B cell (primary cell): ENCODE data around the gene DVL1.

Experiments used
- EZH2 ChIP-seq: IDR thresholded peaks from 2 replicates; pipeline ENCODE4 v1.6.1; 2012; ENCODE audit warnings: borderline replicate concordance, low read depth, mild to moderate bottlenecking, moderate library complexity, low read length; ENCODE audit not compliant: insufficient read depth, poor library complexity, severe bottlenecking
- TF ChIP-seq, protein P1 (sequence below): fragments of 200-600 bp; IDR thresholded peaks from one replicate; pipeline ENCODE4 v1.8.0; 2022; ENCODE audit warnings: antibody characterized with exemption, mild to moderate bottlenecking

DNA sequence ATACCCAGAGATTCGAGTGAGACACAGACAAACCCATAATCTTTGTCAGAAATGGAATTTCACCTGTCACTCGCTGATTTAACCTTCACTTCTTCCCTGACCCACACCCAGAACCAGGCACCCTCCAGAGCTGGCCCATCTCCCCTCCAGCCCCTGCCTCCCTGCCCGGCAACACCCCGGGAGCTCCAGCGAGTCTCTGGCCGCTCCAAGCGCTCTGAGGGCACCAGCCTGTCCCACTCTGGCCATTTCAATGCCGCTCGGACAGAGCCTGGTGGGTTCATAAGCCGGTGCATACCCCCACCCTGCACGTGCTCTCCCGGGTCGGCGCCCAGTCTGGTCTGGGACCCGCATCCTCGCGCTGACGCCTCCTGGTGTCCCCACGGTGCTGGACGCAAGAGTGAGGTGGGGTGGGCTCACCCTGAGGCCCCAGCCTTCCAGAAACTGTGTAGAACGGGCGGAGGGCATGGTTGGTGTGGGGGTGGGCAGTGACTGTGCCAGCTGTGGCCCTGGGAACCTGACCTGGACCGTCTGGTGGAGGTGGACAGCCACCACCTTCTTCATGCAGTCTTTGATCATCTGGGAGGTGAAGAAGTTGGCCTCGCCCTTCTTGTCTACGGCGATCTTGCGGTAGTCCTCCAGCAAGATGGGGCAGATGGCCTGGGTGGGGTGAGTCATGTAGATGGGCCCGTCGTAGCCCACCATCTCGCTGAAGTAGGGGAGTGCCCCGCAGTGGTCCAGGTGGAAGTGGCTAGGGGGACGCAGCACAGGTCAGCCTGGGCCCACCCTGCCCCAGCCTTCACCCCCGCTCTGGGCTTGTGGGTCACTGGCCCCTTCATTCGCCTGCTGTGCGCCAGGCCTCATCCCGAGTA lies 30.2 kb downstream of the DVL1 start:
- TF ChIP-seq EZH2, result no peak
- TF ChIP-seq, protein P1, sequence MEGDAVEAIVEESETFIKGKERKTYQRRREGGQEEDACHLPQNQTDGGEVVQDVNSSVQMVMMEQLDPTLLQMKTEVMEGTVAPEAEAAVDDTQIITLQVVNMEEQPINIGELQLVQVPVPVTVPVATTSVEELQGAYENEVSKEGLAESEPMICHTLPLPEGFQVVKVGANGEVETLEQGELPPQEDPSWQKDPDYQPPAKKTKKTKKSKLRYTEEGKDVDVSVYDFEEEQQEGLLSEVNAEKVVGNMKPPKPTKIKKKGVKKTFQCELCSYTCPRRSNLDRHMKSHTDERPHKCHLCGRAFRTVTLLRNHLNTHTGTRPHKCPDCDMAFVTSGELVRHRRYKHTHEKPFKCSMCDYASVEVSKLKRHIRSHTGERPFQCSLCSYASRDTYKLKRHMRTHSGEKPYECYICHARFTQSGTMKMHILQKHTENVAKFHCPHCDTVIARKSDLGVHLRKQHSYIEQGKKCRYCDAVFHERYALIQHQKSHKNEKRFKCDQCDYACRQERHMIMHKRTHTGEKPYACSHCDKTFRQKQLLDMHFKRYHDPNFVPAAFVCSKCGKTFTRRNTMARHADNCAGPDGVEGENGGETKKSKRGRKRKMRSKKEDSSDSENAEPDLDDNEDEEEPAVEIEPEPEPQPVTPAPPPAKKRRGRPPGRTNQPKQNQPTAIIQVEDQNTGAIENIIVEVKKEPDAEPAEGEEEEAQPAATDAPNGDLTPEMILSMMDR, result no peak
